ENCODE results near the gene DNMBP.

DNMBP gene

GRCh38 chr10:100009793-100010676 is at the start of gene DNMBP:
TSS of gene DNMBP (minus strand) at chr10:100009947. CDS start at chr10:99972124, 37,823 bp downstream.
- peak; percentile 89 for DNase-seq (ENCODE audit: low spot score)

- DNase-seq (ENCODE audit: low spot score): no peak
Measured at GRCh38 chr10:100057948-100058347, 48.2 kb upstream of the DNMBP start.

GRCh38 chr10:100053686-100054460 is 44.1 kb upstream of the DNMBP start:
- DNase-seq (ENCODE audit: low spot score): no peak

- peak; percentile 82 for DNase-seq (ENCODE audit: low spot score)
Measured at GRCh38 chr10:100046021-100046486, 36.3 kb upstream of the DNMBP start.

- no peak for DNase-seq (ENCODE audit: low spot score)
Measured at GRCh38 chr10:100045592-100045991, 35.8 kb upstream of the DNMBP start.

GRCh38 chr10:100043796-100044195 is 34.0 kb upstream of the DNMBP start:
- DNase-seq (ENCODE audit: low spot score): no peak

- peak; percentile 55 for DNase-seq (ENCODE audit: low spot score)
Measured at GRCh38 chr10:100043344-100043743, 33.6 kb upstream of the DNMBP start.

- no peak for DNase-seq (ENCODE audit: low spot score)
Measured at GRCh38 chr10:100041306-100042002, 31.7 kb upstream of the DNMBP start.

GRCh38 chr10:100038561-100039071 is 28.9 kb upstream of the DNMBP start:
- DNase-seq (ENCODE audit: low spot score): no peak

GRCh38 chr10:100037758-100038315 is 28.1 kb upstream of the DNMBP start:
- peak; percentile 35 for DNase-seq (ENCODE audit: low spot score)

GRCh38 chr10:100036850-100037249 is 27.1 kb upstream of the DNMBP start:
- DNase-seq (ENCODE audit: low spot score): no peak

GRCh38 chr10:100033766-100034418 is 24.1 kb upstream of the DNMBP start:
- no peak for DNase-seq (ENCODE audit: low spot score)

- DNase-seq (ENCODE audit: low spot score): no peak
Measured at GRCh38 chr10:100027416-100027815, 17.7 kb upstream of the DNMBP start.

- DNase-seq (ENCODE audit: low spot score): no peak
Measured at GRCh38 chr10:100025576-100025975, 15.8 kb upstream of the DNMBP start.

GRCh38 chr10:100024748-100025147 is 15.0 kb upstream of the DNMBP start:
- no peak for DNase-seq (ENCODE audit: low spot score)

GRCh38 chr10:100022403-100022802 is 12.7 kb upstream of the DNMBP start:
- no peak for DNase-seq (ENCODE audit: low spot score)

GRCh38 chr10:100021322-100021721 is 11.6 kb upstream of the DNMBP start:
- DNase-seq (ENCODE audit: low spot score): no peak

- no peak for DNase-seq (ENCODE audit: low spot score)
Measured at GRCh38 chr10:100020886-100021253, 11.1 kb upstream of the DNMBP start.

GRCh38 chr10:100020142-100020885 is 10.6 kb upstream of the DNMBP start:
- no peak for DNase-seq (ENCODE audit: low spot score)

GRCh38 chr10:100019787-100020141 is 10.0 kb upstream of the DNMBP start:
- DNase-seq (ENCODE audit: low spot score): no peak

Measured in RKO (cell line).